Fibroblast of lung (primary cell): Measurements from ENCODE around the gene HDAC4. TPM values are rescaled to one million over a fixed set of nuclear protein-coding genes. Genes with fewer than 3 reads are reported as not detected.

Experiments used
- DNase-seq, 2 donors: peaks; one replicate each; pipeline versions ENCODE4 v3.0.0 to v3.0.0-alpha.2; 2010; ENCODE audit warnings: low read depth in 2 of 2
- H2AFZ ChIP-seq: 2 replicates; pipeline ENCODE4 v1.5.1; 2012; ENCODE audit warnings: low read length, control low read depth, inconsistent platforms
- H3K27ac ChIP-seq: 2 replicates; pipeline ENCODE4 v1.5.1; 2011; ENCODE audit warnings: low read length, control low read depth; ENCODE audit not compliant: insufficient read depth
- H3K27me3 ChIP-seq: 2 replicates; pipeline ENCODE4 v1.5.1; 2011; ENCODE audit warnings: mild to moderate bottlenecking, low read length; ENCODE audit not compliant: control insufficient read depth, insufficient read depth
- H3K36me3 ChIP-seq: 2 replicates; pipeline ENCODE4 v1.5.1; 2011; ENCODE audit warnings: low read length; ENCODE audit not compliant: control insufficient read depth, insufficient read depth
- H3K4me1 ChIP-seq: 2 replicates; pipeline ENCODE4 v1.5.1; 2011; ENCODE audit warnings: low read length; ENCODE audit not compliant: control insufficient read depth, insufficient read depth; ENCODE audit errors: extremely low read depth
- H3K4me2 ChIP-seq: 2 replicates; pipeline ENCODE4 v1.5.1; 2011; ENCODE audit warnings: low read length, control low read depth; ENCODE audit not compliant: insufficient read depth; ENCODE audit errors: extremely low read depth
- H3K4me3 ChIP-seq, 4 experiments: fragments of 200-600 bp in 1 of 4; sonication (generic) in 1 of 4; replicated peaks in 1 of 4; 2 replicates each; pipeline ENCODE4 v1.5.1; 2011 to 2016; ENCODE audit warnings: low read length in 4 of 4, low read depth in 3 of 4, mild to moderate bottlenecking in 3 of 4, control low read depth in 2 of 4, inconsistent platforms in 1 of 4, mixed read lengths in 1 of 4; ENCODE audit not compliant: insufficient read depth in 1 of 4; ENCODE audit errors: control extremely low read depth in 1 of 4
- H3K79me2 ChIP-seq: 2 replicates; pipeline ENCODE4 v1.5.1; 2012; ENCODE audit warnings: mild to moderate bottlenecking, low read length, inconsistent platforms; ENCODE audit not compliant: control insufficient read depth, insufficient read depth
- H3K9ac ChIP-seq: 2 replicates; pipeline ENCODE4 v1.5.1; 2011; ENCODE audit warnings: mild to moderate bottlenecking, low read length, control low read depth; ENCODE audit not compliant: insufficient read depth
- H3K9me3 ChIP-seq: 2 replicates; pipeline ENCODE4 v1.5.1; 2012; ENCODE audit warnings: low read depth, low read length; ENCODE audit not compliant: control insufficient read depth, insufficient read depth
- H4K20me1 ChIP-seq: 2 replicates; pipeline ENCODE4 v1.5.1; 2011; ENCODE audit warnings: low read length; ENCODE audit not compliant: control insufficient read depth, insufficient read depth; ENCODE audit errors: extremely low read depth
- CTCF ChIP-seq, 2 donors: IDR thresholded peaks in 1 of 2; conservative IDR thresholded peaks in 1 of 2; 1 replicate in 1 of 2; 2 replicates in 1 of 2; pipeline ENCODE4 v1.5.1; 2011 to 2012; ENCODE audit warnings: low read length in 2 of 2, control low read depth in 1 of 2, inconsistent platforms in 1 of 2, low read depth in 1 of 2, mild to moderate bottlenecking in 1 of 2
- EZH2 ChIP-seq: IDR thresholded peaks from 2 replicates; pipeline ENCODE4 v1.5.1; 2012; ENCODE audit warnings: low read length, control low read depth, mild to moderate bottlenecking; ENCODE audit errors: missing control alignments
- polyA plus RNA-seq, 2 donors: library from polyadenylated mRNA; depleted of rRNA in 1 of 2; stranded (reverse) in 1 of 2; unstranded in 1 of 2; fragments of >200 nt; gene quantifications; 2 replicates each; pipeline ENCODE4 v1.2.1, GENCODE V29; 2011 to 2012; ENCODE audit warnings: missing spikeins in 1 of 2
- total RNA-seq: library from RNA; depleted of rRNA; stranded (reverse); fragments of >200 nt; gene quantifications from 2 replicates; pipeline ENCODE4 v1.2.1, GENCODE V29; 2014

The HDAC4 gene
- total and polyA plus RNA-seq, 2 donors (not counting 1 experiment from before 2014, with no cell fraction given): 7.4 to 19.8 TPM

- Histone ChIP-seq H3K4me3 (no peak overlapping the region), H3K27me3 (no peaks in the 10 kb centered on the region), H3K36me3 (no peaks in the 10 kb centered on the region), H4K20me1 (no peaks in the 10 kb centered on the region), H2AFZ (no peak overlapping the region), H3K9me3 (no peaks in the 10 kb centered on the region), H3K4me2 (no peak overlapping the region), H3K27ac (no peak overlapping the region), H3K79me2 (no peaks in the 10 kb centered on the region), H3K4me1 (peaks cover 8% of the 10 kb centered on the region), H3K9ac (no peak overlapping the region)
- TF ChIP-seq CTCF (conservative IDR thresholded peaks at IDR 0.05 in 1 of 2, IDR thresholded peaks at IDR 0.05 in 1 of 2; ENCODE audit: low read depth in 1 of 2, low read length in 2 of 2) (no peak), EZH2 (no peak)
- DNase-seq: no peak
These were observed 168.6 kb downstream of the HDAC4 start for GRCh38 chr2:239232195-239232578.

GRCh38 chr2:239231231-239232194, 169.3 kb downstream of the HDAC4 start:
- Histone ChIP-seq H3K27ac (no peak overlapping the region), H3K36me3 (no peaks in the 10 kb centered on the region), H4K20me1 (no peaks in the 10 kb centered on the region), H3K4me2 (no peak overlapping the region), H3K27me3 (no peaks in the 10 kb centered on the region), H2AFZ (no peak overlapping the region), H3K9me3 (no peaks in the 10 kb centered on the region), H3K79me2 (no peaks in the 10 kb centered on the region), H3K4me3 (no peak overlapping the region), H3K9ac (no peak overlapping the region), H3K4me1 (peaks cover 11% of the 10 kb centered on the region)
- no peak for TF ChIP-seq EZH2
- TF ChIP-seq CTCF (conservative IDR thresholded peaks at IDR 0.05 in 1 of 2, IDR thresholded peaks at IDR 0.05 in 1 of 2; ENCODE audit: low read depth in 1 of 2, low read length in 2 of 2): no peak
- no peak for DNase-seq

DNA sequence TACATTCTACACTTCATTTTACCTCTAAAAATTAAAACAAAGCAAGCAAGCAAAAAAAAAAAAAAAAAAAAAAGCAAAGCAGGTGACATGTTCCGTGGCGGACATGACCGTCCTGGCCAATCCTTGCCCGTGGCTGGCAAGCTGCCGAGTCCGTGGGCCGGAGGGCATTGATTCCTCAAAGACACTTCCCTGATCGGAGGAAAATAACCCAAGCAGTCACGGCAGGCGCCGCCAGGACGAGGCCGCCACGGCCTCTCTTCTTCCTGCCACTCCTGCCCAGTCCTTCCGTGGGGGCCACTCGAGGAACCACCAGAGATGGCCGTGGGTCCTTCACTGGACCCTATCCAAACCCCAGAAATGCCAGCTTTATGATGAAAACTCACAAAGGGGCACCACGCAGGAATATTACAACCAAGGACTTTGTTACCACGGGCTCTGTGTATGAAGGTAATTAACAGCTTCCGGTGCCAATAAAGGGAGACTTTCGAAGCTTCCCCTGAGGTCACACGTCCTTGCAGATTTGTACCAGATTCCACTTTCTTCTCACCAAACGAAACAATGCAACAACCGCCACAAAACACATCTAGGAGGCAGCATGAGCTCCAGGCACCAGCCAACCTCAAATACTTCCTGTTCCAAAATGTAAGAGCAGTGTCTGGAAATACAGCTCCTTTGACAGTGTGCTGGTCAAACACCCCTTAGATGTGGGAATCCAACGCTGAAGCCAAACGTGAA, 170.3 kb downstream of the HDAC4 start:
- H3K27ac ChIP-seq: no peak overlapping the region
- H3K4me1 ChIP-seq: peaks cover 20% of the 10 kb centered on the region
- no peaks in the 10 kb centered on the region for H3K9me3 ChIP-seq
- H3K36me3 ChIP-seq: no peaks in the 10 kb centered on the region
- no peaks in the 10 kb centered on the region for H4K20me1 ChIP-seq
- H3K4me3 ChIP-seq: no peak overlapping the region
- H3K27me3 ChIP-seq: no peaks in the 10 kb centered on the region
- no peak overlapping the region for H3K9ac ChIP-seq
- TF ChIP-seq EZH2 (no peak), CTCF (conservative IDR thresholded peaks at IDR 0.05 in 1 of 2, IDR thresholded peaks at IDR 0.05 in 1 of 2; ENCODE audit: low read depth in 1 of 2, low read length in 2 of 2) (no peak)
- no peaks in the 10 kb centered on the region for H3K79me2 ChIP-seq
- H2AFZ ChIP-seq: no peak overlapping the region
- DNase-seq: no peak
- no peak overlapping the region for H3K4me2 ChIP-seq
